Activated effector memory CD4-positive, alpha-beta T cell treated with anti-CD3 and anti-CD28 coated beads, Interleukin-2, amount 50 U/mL, for 16 hours (primary cell): Measurements from ENCODE around the gene CADPS2.

ENCODE experiments used
- DNase-seq: peaks from one replicate; pipeline ENCODE4 v3.0.0-alpha.2; 2020

CADPS2 gene

DNA sequence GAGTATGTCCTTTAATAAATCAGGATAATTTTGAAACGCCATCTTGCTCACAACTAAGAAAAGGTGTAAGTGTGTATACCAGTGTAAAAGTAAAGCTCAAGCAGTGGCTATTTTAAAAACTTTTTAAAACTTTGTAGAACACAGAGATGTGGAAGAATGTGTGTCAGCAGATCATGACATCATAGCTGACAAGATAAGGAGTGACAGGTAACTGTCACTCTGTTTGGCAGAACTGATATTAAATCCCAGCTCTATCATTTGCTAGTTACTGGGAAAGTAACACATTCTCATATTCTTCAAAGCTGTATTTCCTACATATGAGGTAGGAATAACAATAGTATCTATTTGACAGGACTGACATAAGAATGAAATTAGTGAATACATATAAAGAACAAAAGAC lies 119.7 kb downstream of the CADPS2 start:
- no peak for DNase-seq

DNA sequence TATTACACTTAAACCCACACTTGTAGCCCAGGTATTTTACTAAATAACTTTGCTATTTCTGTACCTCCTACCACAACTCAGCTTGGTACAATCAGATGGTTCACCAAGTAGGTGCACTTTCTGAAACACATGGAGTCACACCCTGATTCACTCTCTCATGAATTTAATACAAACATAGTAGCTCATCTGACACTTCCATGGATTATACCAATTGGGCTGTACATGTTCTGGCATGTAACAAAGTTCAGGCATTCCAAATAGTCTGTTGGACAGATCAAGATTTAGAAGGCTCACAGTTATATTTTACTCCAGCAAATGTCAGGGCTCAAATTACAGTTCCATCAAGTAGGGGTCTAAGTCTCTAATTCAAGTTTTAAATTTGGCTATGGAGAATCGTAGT lies 121.4 kb downstream of the CADPS2 start:
- no peak for DNase-seq

DNA sequence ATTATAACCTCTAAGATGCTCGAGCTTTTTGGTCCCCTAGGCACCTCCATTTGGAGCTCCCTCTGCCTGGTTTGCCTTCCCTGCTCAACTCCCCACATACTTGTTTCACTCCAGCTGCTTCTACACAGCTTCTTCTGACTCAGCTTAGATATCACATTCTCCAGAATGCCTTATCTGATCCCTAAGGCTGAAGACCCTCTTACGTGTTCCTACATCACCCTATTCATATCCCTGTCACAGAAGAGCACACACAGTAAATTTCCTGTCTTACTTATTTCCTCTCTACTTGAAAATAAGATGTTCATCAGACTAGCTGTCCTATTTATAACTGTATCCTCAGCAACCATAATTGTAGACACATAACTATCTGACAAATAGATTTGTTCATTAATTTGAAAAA lies 122.2 kb downstream of the CADPS2 start:
- DNase-seq: no peak

DNA sequence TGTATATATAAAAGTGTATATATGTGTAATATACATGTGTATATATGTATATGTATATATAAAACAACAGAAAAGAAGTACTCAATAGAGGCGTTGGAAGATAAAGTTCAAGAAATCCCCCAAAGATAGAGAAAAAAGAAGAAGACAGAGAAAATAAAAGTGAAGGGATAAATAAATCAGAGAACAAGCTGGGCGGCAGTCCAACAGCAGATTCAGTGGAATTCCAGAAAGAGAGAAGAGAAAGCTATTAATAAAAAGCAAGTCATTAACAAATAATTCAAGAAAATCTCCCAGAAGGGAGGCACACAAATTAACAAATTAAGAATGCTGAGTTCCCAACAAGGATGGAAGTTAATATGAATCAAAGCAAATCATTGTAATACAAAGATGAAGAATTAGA lies 124.2 kb downstream of the CADPS2 start:
- DNase-seq: no peak

DNA sequence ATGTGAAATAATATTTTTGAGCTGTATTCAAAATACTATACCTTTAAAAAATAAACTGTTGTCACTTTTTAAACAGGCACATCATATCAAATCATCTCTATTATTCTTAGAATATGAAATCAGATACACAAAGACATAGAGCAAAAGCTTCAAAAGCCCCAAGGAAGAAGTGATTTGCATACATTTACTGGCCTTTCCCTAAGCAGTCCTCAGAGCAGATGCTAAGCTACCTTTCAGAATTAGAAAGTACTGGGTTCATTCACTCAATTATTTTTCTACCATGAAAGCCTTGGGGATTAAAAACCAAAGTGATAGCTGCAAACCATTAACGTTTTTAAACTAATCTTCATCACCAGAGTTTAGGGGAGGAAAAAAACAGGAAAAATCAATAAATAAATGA lies 127.8 kb downstream of the CADPS2 start:
- DNase-seq: no peak

DNA sequence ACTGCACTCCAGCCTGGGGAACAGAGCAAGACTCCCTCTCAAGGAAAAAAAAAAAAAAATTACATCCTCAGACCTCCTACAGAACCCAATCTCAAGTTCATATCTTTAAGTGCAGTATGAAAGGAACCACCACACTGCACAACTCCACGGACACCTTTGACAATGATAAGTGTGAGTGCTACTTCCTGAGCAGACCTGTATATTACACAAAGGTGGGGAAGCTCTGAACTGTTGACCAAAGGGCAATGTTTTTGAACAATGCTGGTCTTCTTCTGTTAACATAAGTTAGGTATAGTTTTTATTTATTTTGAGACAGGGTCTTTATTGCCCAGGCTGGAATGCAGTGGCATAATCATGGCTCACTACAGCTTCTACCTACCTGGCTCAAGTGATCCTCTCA lies 129.4 kb downstream of the CADPS2 start:
- no peak for DNase-seq

DNA sequence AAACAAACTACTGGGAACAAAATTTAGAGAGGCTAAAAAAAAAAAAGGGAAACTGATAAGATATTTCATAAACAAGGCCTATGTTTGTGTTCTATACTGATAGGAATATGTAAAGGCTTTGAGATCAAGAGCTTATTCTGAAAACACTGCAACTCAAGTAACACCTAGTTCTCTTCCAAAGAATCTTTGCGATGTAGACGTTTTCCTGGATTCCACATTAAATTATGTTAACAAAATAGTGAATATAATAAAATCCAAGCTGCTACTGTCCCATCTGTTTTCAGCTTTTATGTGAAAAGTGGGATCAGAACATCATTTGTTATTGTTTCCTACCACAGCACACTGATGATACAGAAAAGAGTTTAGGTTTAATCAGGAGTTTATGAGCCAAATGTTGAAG lies 130.6 kb downstream of the CADPS2 start:
- no peak for DNase-seq

DNA sequence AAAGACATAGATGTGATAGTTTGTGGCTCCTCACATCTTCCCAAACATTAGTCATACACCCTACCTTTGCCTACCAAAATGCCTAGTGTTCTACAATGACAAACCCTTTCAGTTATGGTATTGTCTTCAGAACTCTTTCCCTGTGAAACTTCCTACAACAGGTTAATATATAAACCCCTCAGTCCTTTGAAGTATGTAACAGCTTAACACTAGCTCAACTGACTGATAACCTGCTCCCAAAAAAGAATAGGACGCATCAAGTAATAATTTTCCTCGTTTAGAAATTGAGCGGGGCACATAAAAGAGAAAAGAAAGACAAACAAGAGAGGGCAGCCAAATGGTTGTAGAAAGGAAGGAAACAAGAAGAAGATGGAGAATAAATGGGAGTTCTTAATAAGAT lies 133.7 kb downstream of the CADPS2 start:
- no peak for DNase-seq

DNA sequence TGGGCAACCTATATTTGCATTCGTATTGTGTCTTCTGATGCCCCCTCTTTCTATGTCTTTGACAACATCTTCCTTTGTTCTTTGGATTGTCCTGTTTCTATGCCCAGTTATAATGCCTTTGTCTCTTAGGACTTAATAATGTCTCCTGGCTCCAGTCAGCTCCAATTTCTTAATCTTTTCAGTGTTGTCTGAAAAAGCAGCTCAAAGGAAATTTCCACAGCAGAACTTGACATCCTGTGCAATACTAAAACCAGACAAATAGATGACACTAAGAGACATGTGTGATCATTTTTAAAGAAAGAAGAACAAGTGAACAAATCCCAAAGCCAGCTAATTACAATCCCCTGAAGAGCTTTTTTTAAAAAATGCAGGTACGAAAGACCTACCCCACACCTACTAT lies 135.9 kb downstream of the CADPS2 start:
- DNase-seq: no peak

DNA sequence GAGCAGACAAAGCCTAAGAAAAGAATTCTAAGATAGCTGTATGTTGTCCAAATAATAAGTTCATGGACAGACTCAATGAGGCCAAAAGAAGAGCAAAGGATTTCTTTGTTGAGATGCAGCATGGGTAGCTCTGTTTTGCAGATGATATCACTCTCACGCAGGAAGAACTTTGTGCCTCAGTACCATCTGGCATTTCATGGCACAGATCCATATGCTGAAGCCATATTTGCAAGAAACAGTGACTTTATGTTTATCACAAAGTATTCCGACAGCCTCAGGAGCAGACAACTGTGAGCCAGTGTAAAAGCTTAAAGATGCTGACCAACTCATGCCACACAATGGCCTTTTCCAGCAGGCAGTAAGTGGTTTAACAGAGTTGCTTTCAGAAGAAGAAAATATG lies 138.1 kb downstream of the CADPS2 start:
- no peak for DNase-seq

DNA sequence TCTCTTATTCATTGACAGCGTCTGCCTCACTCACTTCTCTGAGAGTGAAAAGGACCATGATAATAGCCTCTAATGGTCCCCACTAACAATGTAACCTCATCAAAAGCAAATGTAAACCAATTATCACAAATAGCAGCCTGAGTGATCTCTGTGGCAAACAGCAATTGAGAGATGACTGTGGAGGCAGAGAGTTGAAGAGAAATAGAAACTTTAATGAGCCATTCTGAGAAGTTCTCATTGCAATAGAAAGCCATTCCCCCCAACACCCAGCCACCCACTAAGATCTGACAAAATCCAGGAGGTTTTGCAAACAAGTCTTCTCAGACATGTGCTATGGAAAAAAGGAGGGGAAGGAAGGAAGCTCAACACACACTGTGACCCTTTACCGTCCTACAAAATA lies 139.3 kb downstream of the CADPS2 start:
- no peak for DNase-seq

DNA sequence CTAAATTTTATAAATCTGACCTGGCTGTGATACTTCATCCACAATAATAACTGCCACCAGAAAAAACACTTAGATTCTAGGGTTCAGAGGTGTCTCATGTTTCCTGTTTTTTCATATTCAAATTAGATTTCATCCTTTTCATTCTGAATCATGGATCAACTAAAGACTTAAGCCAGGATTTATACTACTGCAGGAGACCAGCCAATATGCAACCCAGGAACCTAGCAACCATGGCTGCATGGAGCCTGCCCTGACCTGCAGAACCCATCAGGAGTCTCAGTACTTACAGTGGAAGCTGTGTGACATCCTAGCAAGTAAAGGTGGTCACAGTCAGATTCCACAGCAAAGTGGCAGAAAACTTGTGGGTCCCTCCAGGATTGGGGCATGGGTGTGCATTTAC lies 143.0 kb downstream of the CADPS2 start:
- no peak for DNase-seq

DNA sequence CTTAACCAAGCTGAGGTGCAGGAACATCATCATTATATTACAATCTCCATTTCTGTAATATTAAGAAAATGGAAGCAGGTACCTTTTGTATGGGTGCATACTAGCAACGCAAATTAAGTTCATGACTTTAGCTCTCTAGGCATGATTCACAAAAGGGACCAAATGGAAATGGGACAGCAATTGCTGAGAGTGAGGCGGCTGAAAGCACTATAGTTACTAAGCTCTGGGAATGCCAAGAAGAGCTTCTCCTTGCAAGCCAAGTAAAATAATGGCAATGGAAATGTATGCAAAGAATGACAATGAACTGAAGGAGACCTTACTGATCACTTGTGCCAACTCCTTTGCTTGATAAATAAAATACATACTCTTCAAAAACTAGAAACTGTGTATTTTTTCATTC lies 147.3 kb downstream of the CADPS2 start:
- DNase-seq: no peak

DNA sequence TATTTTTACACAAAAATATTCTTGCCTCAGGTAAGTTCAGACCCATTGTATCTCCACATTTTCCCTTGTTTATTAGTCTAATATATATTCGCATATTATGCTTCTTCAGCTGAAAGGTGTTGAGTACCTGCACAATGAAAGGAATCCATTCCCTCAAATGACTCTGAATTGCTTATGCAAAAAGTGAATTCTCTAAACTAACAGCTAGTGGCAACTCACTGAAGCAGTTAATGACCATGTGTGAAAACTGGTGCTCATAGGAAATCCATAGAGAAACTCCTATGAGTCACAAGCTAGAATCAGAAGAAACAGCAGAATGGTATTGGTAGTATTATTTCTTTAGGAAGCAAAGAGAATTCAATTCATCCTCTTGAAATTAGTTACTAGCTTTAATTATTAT lies 150.1 kb downstream of the CADPS2 start:
- no peak for DNase-seq

DNA sequence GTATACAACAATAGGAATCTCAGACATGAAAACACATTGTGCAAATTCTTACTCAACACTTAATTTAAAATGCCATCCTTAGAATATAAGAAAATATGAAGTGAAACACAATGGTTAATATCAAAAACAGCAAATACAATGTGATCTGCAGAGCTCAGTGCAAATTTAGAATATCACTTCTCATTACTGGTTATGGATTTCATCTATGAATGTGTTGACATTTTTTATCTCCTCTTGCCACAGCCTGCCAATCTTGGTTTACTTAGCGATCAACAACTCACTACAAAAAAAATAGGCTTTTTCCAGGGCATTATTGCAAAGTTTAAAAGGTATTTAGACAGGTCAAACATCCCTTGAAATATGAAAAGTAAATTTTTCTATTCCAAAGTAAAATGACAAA lies 158.5 kb downstream of the CADPS2 start:
- no peak for DNase-seq

DNA sequence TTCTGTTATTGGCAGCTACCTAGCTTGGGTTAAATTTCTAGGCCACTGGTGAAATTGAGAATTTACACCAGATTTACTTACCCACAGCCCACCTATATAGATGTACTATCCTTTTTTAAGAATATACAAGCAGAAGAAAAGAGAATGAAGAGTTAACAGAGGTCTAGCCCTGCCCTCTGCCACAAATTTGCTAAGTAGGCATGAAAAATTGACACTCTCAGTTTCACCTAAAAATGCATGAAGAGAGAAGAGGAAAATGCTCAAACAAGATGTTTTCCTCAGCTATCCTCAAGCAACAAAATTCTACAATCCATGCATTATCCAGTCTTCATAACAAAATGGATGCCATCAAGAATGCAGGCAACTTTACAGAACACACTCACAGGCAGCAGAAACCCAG lies 158.9 kb downstream of the CADPS2 start:
- DNase-seq: no peak

DNA sequence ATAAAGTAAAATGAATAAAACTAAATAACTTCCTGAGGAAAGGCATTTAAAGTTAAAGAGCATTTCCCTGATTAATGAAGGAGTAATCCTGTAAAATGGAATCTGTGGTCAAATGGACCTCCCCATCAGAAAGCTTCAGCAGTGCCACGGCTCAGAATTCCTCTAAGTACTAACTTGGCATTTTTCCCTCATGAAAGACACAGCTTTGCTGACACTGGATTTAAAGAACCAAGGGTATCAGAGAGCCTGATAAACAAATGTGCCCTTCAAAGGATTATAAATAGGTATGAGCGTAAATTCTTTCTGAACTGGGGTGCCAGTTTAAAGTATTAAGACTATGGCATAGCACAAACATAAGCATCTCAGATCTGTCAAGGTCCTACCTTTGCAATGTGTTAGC lies 159.4 kb downstream of the CADPS2 start:
- DNase-seq: no peak

DNA sequence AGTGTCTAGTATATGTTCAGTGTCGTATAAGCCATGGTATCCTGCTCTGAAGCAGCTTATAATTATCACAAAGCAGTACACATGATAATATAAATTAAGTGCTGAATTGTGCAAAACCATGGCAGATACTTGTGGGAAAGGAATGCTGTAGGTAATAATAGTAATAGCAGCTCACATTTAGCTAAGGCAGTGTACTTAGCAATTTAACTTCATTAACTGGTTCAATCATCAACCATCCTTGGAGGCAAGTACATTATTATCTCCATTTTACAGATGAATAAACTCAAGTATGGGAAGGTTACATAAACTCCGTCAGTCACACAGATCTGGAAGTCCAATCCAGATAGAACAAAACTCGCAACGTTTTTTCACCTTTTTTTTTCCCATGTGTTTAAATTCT lies 161.9 kb downstream of the CADPS2 start:
- DNase-seq: no peak

DNA sequence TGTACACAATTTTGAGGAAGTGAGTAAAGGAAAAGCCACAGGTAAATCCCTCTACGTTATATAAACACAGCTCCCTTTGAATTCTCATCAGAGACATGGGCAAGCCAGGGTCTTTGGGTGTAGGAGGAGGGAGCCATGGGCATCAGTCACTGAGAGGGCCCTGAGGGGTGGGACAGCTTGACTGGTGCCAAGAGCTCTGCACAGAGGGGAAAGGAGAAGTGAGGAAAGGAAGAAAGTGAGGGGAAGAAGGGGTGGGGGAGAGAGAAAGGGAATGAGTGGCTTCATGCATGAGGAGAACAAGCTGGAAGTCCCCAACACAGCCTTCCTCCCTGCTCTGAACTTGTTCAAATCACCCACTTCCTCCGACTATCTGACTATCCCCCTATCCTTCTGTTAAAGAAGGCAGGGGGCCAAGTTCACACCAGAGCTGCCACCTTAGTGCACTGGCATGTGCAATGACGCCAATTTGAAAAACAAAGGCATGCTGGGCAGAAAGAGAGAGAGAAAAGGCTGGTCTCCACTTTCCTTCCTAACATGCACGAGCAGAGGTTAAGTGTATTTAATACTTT lies 167.2 kb downstream of the CADPS2 start:
- no peak for DNase-seq

DNA sequence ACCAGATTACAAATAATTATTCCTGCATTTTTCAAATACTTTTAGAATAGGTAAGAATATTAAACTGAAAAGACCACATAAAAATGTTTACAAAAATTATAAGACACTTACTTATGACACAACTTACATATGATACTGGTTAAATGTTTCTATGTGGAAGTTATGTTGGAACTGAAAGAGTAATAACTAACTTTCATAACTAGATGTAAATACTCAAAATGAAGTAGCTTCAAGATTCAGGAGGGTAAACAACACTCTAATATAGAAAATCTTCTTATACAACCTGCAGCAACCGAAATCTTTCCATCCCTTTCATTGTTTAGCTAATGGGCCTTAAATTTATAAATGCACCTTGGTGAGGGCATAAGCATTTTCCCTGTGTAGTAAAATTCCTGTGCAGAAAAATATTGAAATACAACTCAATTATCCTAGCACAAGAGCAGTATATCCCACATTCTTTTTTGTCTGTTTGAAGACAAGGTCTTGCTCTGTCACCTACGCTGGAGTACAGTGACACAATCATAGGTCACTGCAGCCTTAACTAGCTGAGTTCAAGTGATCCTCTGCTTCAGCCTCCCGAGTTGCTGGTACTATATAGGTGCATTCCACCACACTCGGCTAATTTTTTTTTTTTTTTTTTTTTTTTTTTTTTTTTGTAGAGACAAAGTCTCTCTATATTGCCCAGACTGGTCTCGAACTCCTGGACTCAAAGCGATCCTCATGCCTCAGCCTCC lies 168.7 kb downstream of the CADPS2 start:
- no peak for DNase-seq

DNA sequence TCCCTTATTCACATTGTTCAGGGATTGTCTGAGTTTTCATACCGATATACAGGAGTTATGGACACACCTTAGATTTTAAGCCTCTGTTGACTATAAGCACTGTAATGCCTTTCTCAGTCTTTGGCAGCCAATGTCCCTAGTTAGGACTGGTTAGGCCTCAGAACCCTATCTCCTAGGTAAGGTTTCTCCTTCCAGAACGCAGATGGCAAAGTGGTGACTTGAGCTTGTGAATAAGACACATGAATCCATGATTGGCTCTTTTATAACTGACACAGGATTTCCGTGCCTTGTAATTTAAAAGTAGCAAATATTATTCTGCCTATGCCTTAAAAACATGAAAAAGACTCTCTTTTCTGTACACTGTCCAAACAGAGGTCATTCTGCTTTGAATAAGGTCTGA lies 171.1 kb downstream of the CADPS2 start:
- DNase-seq: no peak

DNA sequence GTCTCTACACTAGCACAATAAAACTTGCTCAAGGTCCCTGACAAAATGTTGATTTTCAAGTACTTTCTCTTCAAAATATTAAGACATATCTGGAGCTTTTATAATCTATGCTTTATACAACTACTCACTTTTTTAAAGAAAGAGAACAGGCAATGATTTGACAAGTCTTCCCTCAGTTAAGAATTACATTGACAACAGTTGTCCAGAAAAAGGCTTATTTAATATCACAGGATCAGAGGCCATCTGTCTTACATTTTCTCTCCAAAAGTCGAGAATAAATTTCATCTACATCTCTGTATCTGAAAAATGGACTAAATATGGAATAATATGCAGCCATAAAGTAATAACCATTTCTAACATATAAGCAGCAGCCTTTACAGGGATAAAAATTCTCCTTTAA lies 175.3 kb downstream of the CADPS2 start:
- DNase-seq: no peak

DNA sequence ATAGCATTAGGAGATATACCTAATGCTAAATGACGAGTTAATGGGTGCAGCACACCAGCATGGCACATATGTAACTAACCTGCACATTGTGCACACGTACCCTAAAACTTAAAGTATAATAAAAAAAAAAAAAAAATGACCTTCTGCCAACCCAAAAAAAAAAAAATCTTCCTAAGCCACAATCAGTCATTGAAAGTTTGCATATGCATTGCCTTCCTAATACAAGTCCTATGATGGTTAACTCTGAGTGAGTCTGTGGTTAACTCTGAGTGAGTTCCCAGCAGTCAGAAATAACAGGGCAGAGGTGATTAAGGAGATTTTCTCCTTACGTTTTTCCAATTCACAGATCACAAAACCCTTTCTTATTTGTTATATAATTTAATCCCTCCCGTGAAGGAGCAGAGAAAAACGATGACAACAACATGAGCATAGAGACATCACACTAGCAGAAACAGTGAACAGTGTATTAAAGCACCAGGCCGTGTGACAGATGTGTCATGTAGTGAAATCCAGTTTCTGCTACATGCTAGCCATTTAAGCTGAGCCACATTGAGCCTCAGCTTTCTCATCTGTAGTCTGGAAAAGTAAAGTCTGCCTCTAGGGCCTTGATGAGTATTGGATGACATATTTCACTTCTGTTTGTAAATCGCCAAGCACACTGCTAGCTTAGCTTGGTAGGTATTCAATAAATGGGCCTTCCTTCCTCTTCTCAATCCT lies 176.2 kb downstream of the CADPS2 start:
- DNase-seq: no peak

DNA sequence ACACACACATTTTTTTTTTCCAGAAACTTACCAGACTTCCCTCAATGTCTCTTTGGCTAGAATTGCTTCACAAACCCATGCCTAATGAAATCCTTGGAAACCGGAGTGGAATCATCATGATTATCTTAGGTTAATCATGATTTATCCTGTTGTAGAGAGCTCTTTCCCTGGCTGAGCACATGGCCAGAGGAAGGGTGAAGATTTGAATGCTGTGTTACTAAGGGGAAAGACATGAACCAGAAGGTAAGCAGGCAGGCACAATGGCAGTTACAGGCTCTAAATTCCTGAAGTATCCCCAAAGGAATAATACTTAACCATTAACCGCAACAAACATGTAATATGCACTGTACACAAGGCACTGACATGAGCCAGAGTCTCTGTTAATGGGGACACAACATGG lies 179.4 kb downstream of the CADPS2 start:
- DNase-seq: no peak
